Hematopoietic multipotent progenitor cell treated with erythropoietin and hydrocortisone succinate and interleukin-3 and kit ligand, for 4 days (in vitro differentiated cells): ENCODE data around the gene CFAP410.

Experiments used
- DNase-seq: peaks from one replicate; pipeline ENCODE4 v3.0.0-alpha.2; 2015

CFAP410 gene

DNA sequence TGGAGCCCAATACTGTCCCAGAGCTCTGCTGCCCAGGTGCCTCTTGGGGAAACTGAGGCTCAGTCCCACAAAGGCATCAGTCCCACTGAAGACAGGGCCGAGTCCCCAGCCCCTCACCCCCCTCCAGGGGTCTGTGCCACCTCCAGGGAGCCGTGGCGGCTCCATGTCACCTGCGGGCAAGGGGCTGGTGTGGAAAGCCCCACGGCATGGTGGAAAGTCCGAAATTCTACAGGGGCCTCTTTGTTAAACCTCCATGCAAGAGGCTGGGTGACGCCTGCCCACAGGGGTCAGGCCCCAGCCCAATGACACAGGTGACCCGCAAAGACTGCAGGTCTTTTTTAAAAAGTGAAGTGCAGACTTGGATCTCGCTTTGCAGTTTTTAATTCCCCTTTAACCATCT, 56.8 kb downstream of the CFAP410 start:
- DNase-seq: no peak

DNA sequence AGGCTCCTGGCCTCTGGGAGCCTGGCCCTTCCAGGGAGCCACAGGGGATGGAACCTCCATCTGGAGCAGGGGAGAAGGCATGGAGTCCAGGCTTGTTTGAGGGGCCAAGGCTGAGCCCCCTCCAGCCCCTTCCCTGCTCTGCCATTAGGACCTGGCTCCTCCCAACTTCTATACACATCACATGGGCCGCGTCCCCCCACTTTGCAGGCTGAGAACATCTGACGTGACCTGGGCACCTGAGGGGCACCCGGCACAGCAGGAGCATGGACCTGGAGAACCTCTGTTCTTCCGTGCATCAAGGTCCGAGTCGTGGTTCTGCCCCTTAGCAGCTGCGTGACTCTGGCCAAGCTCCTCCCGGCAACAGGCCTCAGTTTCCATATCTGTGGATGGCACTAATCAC, 57.4 kb downstream of the CFAP410 start:
- no peak for DNase-seq

- no peak for DNase-seq
These were observed 59.6 kb downstream of the CFAP410 start for GRCh38 chr21:44279354-44280260.
